H1 (cell line): ENCODE results near the gene SCYGR1.

Source experiments
- CHD2 ChIP-seq: IDR thresholded peaks from 2 replicates; pipeline ENCODE4 v1.6.1; 2012; ENCODE audit warnings: low read length, improper control_type of control experiment
- CTCF ChIP-seq, 3 experiments: IDR thresholded peaks; 1 replicate in 2 of 3; 2 replicates in 1 of 3; pipeline versions ENCODE4 v1.5.1 to v1.6.1; 2011; ENCODE audit warnings: low read length in 3 of 3, mild to moderate bottlenecking in 3 of 3, inconsistent platforms in 2 of 3, low read depth in 1 of 3, moderate library complexity in 1 of 3; ENCODE audit not compliant: insufficient read depth in 1 of 3; ENCODE audit errors: control extremely low read depth in 1 of 3
- EZH2 ChIP-seq: fragments of 200-600 bp; sonication (generic); IDR thresholded peaks from 2 replicates; pipeline ENCODE4 v1.7.1; 2012; ENCODE audit warnings: low read depth, mild to moderate bottlenecking, moderate library complexity, low read length, inconsistent platforms; ENCODE audit not compliant: severe bottlenecking
- GABPA ChIP-seq: IDR thresholded peaks from 2 replicates; pipeline ENCODE4 v1.6.1; 2011; ENCODE audit warnings: mild to moderate bottlenecking, low read length, moderate library complexity, borderline replicate concordance; ENCODE audit not compliant: insufficient read depth
- GTF2F1 ChIP-seq: IDR thresholded peaks from 2 replicates; pipeline ENCODE4 v1.6.1; 2012; ENCODE audit warnings: low read depth, low read length, improper control_type of control experiment, borderline replicate concordance
- JUN ChIP-seq: IDR thresholded peaks from 2 replicates; pipeline ENCODE4 v1.6.1; 2011; ENCODE audit warnings: low read depth, mild to moderate bottlenecking, improper control_type of control experiment, low read length
- KDM4A ChIP-seq: IDR thresholded peaks from one replicate; pipeline ENCODE4 v1.7.1; 2012; ENCODE audit warnings: low read depth, mild to moderate bottlenecking, moderate library complexity, low read length, inconsistent platforms; ENCODE audit not compliant: severe bottlenecking
- KDM5A ChIP-seq: fragments of 200-600 bp; IDR thresholded peaks from 2 replicates; pipeline ENCODE4 v1.7.1; 2012; ENCODE audit warnings: mild to moderate bottlenecking, low read length, inconsistent platforms, mixed read lengths
- MAFK ChIP-seq: IDR thresholded peaks from 2 replicates; pipeline ENCODE4 v1.6.1; 2012; ENCODE audit warnings: low read depth, mild to moderate bottlenecking, improper control_type of control experiment, low read length
- NRF1 ChIP-seq: IDR thresholded peaks from 2 replicates; pipeline ENCODE4 v1.6.1; 2011; ENCODE audit warnings: mild to moderate bottlenecking, low read depth, low read length, improper control_type of control experiment
- POLR2A ChIP-seq, 2 experiments: IDR thresholded peaks; 1 replicate in 1 of 2; 2 replicates in 1 of 2; pipeline ENCODE4 v1.6.1; 2011; ENCODE audit warnings: low read depth in 2 of 2, low read length in 2 of 2, mild to moderate bottlenecking in 2 of 2; ENCODE audit errors: control extremely low read depth in 1 of 2
- POLR2AphosphoS5 ChIP-seq: IDR thresholded peaks from 2 replicates; pipeline ENCODE4 v1.6.1; 2011; ENCODE audit warnings: low read depth, low read length
- SP1 ChIP-seq: IDR thresholded peaks from 2 replicates; pipeline ENCODE4 v1.6.1; 2011; ENCODE audit warnings: low read depth, low read length
- YY1 ChIP-seq: IDR thresholded peaks from 2 replicates; pipeline ENCODE4 v1.6.1; 2011; ENCODE audit warnings: low read depth, mild to moderate bottlenecking, low read length

- TF ChIP-seq CTCF (IDR thresholded peaks at IDR 0.05; ENCODE audit: control extremely low read depth in 1 of 3, insufficient read depth in 1 of 3, low read depth in 1 of 3, low read length in 3 of 3) = no peak
- no peak for TF ChIP-seq KDM4A
- no peak for TF ChIP-seq POLR2A (IDR thresholded peaks at IDR 0.05; ENCODE audit: control extremely low read depth in 1 of 2, low read depth in 2 of 2, low read length in 2 of 2)
- TF ChIP-seq MAFK = no peak
- TF ChIP-seq CHD2 = no peak
- no peak for TF ChIP-seq EZH2
- no peak for TF ChIP-seq GABPA
- TF ChIP-seq YY1 = no peak
- no peak for TF ChIP-seq GTF2F1
- no peak for TF ChIP-seq NRF1
- no peak for TF ChIP-seq POLR2AphosphoS5
- no peak for TF ChIP-seq JUN
- TF ChIP-seq KDM5A = no peak
- TF ChIP-seq SP1 = no peak
Observed at GRCh38 chr2:227413371-227413770, 25.6 kb upstream of the SCYGR1 start.
